PC-9 (cell line): ENCODE measurements around the gene VPS13D.

Experiments used
- EZH2 ChIP-seq: fragments of 200-600 bp; sonication (generic); IDR thresholded peaks from 2 replicates; pipeline ENCODE4 v1.8.0; 2017; ENCODE audit warnings: antibody characterized with exemption, low read depth
- TF ChIP-seq, protein P1 (sequence below): fragments of 200-600 bp; sonication (generic); conservative IDR thresholded peaks from 2 replicates; pipeline ENCODE4 v1.6.1; 2017; ENCODE audit warnings: mixed run types, antibody characterized with exemption, mild to moderate bottlenecking, moderate library complexity

DNA sequence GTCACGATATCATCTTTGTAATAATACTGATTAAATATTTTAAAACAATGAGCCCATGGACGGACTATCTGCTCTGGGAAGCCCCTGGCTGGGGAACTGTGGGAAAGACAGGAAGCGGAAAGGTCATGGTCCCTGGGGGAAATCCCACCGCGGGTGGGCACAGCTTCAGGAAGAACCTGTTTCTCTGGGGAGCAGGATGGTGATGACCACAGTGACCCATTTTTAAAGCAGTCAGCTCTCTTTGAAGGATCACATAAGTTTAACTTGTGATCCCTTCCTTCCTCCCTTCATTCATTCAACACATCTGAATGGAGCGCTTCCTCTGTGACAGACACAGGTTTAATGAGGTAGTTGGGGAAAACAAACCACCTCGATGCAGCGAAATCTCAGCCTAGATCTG is 315.2 kb downstream of the VPS13D start:
- TF ChIP-seq, protein P1, sequence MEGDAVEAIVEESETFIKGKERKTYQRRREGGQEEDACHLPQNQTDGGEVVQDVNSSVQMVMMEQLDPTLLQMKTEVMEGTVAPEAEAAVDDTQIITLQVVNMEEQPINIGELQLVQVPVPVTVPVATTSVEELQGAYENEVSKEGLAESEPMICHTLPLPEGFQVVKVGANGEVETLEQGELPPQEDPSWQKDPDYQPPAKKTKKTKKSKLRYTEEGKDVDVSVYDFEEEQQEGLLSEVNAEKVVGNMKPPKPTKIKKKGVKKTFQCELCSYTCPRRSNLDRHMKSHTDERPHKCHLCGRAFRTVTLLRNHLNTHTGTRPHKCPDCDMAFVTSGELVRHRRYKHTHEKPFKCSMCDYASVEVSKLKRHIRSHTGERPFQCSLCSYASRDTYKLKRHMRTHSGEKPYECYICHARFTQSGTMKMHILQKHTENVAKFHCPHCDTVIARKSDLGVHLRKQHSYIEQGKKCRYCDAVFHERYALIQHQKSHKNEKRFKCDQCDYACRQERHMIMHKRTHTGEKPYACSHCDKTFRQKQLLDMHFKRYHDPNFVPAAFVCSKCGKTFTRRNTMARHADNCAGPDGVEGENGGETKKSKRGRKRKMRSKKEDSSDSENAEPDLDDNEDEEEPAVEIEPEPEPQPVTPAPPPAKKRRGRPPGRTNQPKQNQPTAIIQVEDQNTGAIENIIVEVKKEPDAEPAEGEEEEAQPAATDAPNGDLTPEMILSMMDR = no peak
- no peak for TF ChIP-seq EZH2
